CD4-positive, alpha-beta T cell treated with Interleukin-15 for 4 hours (primary cell): Measurements from ENCODE around the gene MTA2.
"Not testable (repeated sequence)": the region's sequence is repeated elsewhere in the genome, so short reads cannot be mapped to it uniquely, and the experiment has no call there.

Source experiments
- DNase-seq: peaks from one replicate; pipeline ENCODE4 v3.0.0-alpha.2; 2020; ENCODE audit warnings: low spot score

Gene MTA2

GRCh38 chr11:62592146-62592815 is 9.4 kb downstream of the MTA2 start:
- DNase-seq = no peak

- DNase-seq = peak; percentile 98
Observed at GRCh38 chr11:62591448-62592145, 10.1 kb downstream of the MTA2 start, which contains the start of gene TUT1. TSS of gene TUT1 (minus strand) at chr11:62591523. CDS start at chr11:62591485, 38 bp downstream.

GRCh38 chr11:62588966-62589637 is 12.6 kb downstream of the MTA2 start:
- DNase-seq = peak; percentile 19

GRCh38 chr11:62585356-62585755 is 16.3 kb downstream of the MTA2 start:
- not testable (repeated sequence) for DNase-seq

DNA sequence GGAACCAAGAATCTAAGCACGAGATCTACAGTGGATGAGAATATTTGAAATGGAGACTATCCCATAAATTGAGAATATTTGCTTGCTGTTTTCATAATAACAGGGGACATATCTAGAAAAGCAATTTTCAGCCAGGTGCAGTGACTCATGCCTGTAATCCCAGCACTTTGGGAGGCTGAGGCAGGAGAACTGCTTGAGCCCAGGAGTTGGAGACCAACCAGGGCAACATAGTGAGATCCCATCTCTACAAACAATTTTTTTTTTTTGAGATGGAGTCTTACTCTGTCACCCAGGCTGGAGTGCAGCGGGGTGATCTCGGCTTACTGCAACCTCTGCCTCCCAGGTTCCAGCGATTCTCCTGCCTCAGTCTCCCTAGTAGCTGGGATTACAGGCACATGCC is 19.9 kb downstream of the MTA2 start:
- DNase-seq = not testable (repeated sequence)

DNA sequence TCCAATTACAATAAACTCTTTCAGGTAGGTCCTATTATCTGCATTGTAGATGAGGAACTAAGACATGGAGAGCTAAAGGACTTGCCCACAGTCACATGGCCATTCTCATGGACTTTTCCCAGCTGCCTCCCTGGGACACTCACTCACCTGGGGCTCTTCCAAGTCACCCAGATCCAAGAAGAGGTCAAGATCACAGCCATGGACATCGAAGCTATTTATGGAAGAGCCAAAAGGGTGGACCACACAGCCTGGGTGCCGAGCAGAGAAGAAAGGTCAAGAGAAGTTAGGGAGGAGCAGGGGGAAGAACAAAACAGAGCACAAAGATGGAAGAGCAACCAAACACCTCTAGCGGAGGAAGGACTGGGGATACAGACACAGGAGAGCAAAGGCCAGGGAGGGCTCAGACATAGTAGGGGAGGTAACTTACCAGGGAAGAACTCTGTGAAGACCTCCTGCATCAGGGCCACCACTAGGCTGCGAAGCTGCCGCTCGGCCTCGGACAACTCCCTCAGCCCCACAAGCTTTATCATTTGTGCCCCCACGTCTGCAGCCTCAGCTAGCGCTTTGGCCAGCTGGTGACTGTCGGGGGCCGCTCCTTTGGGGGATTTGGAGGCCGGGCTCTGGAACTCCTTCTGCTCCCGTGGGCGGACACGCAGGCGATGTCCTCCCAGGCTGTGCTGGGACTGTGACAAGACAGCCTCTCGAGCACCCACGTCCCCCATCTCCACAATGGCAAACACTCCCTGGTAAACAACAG is 20.5 kb downstream of the MTA2 start:
- no peak for DNase-seq

DNA sequence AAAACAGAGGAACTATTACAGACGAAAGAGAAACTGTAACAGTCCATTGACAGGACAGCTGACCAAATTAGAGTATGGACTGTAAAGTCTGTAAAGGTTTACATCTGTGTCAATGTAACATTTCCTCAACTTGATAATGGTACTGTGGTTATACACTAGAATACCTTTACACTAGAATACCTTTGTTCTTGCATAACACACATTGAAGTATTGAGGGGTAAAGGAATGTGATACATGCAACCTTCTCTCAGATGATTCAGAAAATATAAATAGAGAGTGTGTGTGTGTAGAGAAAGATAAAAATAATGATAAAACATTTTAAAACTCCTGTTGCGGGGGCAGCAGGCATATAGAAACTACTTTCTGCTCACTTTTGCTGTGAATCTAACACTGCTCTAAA is 22.4 kb downstream of the MTA2 start:
- no peak for DNase-seq

DNA sequence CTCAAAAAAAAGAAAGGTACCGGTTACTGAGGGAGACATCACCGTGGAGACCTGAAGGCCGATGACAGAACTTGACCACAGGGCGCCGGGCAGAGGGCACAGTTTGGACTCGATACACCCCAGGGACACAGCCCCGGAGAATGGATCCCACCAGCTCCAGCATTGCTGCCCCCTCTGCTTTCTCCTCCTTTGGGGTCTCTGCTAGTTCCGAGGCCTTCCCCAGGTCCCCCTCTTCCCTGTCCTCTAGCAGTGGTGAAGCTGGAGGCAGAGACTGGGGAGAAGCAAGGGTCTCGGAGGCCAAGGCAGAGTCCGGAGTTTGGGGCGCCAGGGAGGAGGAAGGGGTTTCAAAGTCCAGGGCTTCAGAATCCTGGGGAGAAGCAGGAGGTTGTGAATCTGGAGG is 23.1 kb downstream of the MTA2 start:
- no peak for DNase-seq

- DNase-seq = no peak
Observed at GRCh38 chr11:62577046-62577714, 24.5 kb downstream of the MTA2 start.

GRCh38 chr11:62575837-62576236 is 25.8 kb downstream of the MTA2 start:
- DNase-seq = no peak

DNA sequence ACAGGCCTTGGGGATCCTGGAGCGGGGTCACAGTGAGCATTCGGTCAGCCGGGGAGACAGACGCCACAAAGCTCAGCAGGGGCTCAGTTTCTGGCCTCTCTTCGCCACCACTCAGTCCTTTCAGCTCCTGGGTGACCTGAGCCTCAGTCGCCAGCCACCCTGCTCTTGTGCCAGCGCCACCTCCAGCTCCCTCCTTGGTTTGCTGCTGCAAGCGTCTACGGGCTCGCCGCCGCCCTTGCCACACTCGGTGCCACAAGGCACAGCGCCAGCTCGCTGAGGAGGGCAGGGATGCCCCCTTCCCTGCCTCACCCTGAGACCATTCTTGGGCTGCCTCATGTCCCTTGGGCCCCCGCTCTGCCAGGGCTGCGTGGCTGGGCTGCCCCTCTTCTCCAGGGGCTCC is 26.5 kb downstream of the MTA2 start:
- no peak for DNase-seq

DNA sequence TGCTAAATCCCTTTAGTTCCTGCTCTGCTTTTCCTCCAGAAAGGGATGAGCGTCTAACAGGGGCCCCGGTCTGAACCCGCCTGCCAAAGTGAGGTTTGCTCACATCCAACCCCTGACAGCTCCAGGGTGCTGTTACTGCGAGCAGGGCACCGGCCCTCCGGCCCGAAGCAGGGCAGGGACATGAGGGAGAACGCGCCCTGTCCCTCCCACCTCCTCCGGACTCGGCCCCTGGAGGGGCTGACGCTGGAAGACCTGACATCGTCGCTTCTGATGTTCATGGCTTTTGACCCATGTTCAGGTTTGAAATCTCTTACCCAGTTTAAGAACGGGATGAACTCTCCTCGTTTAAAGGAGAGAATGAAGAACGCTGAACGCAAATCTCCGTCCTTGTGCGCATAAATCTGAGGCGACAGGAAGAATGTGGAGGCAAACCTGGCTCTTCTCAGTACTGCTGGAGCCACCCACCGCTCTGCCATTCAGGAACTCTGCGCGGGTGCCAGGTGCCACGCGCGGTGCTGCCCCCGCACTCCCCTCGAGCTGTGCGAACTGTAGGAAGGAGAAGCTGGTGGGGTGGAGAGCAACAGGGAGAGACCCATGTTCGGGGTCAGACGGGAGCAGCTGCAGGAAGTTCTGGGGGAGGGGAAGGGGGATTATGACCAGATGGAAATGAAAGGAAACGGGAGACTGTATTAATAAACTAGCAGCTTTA is 27.1 kb downstream of the MTA2 start:
- DNase-seq = no peak

DNA sequence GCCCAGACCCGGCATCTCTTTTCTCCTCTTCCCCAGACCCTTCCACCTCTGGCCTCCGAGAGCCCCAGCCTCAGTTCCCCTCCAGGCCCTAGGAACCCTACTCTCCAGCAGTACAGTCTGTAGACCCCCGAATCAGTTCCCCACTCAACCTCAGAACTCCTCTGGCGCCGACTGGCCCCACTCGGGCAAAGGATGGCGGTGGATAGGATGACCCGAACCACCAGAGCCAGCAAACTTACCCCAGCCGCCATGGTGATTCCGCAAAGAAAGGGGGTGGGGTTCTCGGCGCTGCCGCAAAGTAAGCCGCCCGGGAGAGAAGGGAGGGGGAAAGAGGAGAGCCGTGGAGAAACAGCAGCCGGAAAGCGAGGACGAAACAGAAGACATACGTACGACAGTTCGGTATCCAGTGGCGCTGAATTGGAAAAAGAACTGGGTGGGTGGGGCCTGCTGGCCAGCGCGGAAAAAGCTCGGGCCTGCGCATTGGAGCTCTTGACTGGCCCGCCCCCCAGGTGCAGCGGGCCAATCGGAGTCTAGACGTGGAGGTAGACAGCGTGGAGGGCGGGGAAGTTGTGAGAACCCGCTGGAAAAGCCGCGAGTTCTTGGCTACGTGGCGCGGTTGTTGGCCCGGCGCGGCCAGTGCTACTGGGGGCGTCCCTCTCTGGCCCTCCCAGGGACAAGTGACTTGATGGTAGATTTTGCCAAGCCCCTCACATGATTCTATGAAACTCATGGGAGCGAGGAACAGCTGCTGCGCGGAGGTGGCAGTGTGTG is 27.9 kb downstream of the MTA2 start, which contains the start of gene EEF1G:
Gene EEF1G (minus strand): TSS at position 300 of the 771 bp plus-strand sequence. CDS start 49 bp downstream, at position 251.
- DNase-seq = peak; percentile 99

GRCh38 chr11:62573006-62573591 is 28.6 kb downstream of the MTA2 start:
- peak; percentile 14 for DNase-seq

DNA sequence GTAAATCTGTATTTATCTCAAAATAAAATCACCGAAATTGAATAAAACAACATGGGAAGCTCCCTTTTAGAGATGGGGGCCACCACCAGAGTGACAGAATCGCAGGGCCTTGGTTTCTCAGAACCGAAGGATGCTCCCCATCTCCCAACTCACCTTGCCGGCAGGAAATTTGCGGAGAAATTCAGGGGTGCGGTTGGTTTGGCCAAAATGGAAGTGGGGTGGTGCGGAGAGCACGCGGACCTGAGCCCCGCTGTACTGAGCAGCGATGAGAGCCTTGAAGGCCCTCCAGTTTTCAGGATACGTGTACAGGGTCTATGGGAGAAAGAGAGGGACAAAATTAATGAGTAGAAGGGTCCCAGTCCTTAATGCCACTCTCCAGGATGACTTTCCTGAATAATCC is 29.2 kb downstream of the MTA2 start:
- no peak for DNase-seq

DNA sequence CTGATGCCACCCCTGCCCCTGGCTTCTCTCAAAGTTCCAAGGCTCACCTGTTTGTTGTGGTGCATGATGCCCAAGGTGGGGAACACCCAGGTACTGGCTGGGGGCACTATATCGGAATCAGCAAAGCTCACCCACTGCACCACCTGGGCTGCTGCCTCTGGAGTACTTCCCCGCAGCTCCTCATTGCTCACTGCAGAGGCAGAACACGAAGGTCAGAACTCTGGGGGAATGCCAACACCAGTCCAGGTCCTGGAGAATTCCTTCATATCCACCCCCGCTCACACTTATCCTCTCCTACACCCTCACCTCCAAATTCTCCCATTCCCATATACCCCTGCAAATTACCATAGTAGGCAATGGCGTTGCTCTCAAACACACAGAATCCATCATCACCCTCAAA is 30.2 kb downstream of the MTA2 start:
- DNase-seq = not testable (repeated sequence)

- not testable (repeated sequence) for DNase-seq
Observed at GRCh38 chr11:62570903-62571302, 30.8 kb downstream of the MTA2 start.

DNA sequence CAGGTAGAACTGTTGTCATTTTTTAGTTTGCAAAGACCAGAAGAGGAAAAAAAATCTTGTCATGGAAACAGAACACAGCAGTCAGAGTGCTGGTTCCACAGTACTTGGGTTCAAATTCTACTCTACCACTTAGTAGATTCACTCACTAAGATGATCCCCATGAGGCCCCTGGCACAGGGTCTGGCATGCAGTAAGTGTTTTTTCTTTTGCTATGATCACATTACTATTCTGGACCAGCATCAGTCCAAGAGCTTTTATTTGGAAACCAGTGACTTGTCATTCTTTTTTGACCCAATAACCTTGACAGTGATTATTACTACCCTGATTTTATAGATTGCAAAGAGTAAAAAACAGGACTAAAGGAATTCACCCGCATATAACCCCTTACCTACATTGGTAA is 32.1 kb downstream of the MTA2 start:
- no peak for DNase-seq

DNA sequence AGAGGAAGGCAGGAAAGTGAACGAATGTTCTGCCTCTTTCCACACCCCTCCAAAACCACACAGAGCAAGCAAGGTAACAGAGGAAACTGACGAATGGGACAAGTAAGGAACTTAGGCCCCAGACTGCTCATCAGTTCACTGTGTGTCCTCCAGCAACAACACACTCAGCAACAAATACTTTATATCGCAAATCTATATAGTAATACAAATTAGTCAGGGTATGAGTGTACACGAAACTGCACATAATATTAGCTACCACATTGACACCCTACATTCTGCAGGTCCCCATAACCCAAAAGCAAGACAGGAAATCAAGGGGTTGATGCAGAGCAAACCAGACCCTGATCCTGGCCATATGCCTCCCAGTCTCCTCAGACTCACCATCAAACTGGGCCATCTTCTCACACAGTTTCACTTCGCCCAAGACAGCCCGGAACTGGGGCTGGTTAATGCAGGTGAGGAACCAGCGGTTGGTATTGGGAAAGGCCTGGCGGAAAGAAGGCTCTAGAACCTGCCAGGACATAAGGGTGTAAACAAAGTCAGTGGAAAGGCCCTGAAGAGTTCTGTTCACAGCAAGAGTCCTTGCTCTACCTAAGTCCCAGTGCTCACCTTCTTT is 34.5 kb downstream of the MTA2 start:
- no peak for DNase-seq
